Endodermal cell (in vitro differentiated cells): Measurements from ENCODE around the gene CNGB1. TPM values are rescaled to one million over a fixed set of nuclear protein-coding genes. Genes with fewer than 3 reads are reported as not detected.
A peak's percentile ranks its signal among the peaks of the same experiment; 100 is the strongest.

ENCODE experiments used
- DNase-seq: peaks from one replicate; pipeline ENCODE4 v3.0.0-alpha.2; 2017
- H3K27ac ChIP-seq: 2 replicates; pipeline ENCODE4 v1.5.1; 2013; ENCODE audit warnings: mild to moderate bottlenecking, low read depth, low read length, moderate library complexity
- H3K27me3 ChIP-seq: 2 replicates; pipeline ENCODE4 v1.6.1; 2013; ENCODE audit warnings: mild to moderate bottlenecking, low read length, moderate library complexity; ENCODE audit not compliant: insufficient read depth, control insufficient read depth, poor library complexity, severe bottlenecking
- H3K36me3 ChIP-seq: 2 replicates; pipeline ENCODE4 v1.7.0; 2013; ENCODE audit warnings: mild to moderate bottlenecking, low read length, moderate library complexity; ENCODE audit not compliant: control insufficient read depth, insufficient read depth
- H3K4me1 ChIP-seq: one replicate; pipeline ENCODE4 v1.7.0; 2013; ENCODE audit warnings: low read length; ENCODE audit not compliant: control insufficient read depth, insufficient read depth
- H3K4me3 ChIP-seq: 2 replicates; pipeline ENCODE4 v1.5.1; 2013; ENCODE audit warnings: mild to moderate bottlenecking, low read length, moderate library complexity
- H3K9ac ChIP-seq: 2 replicates; pipeline ENCODE4 v1.6.1; 2013; ENCODE audit warnings: mild to moderate bottlenecking, low read length, moderate library complexity; ENCODE audit not compliant: poor library complexity, severe bottlenecking; ENCODE audit errors: extremely low read depth
- H3K9me3 ChIP-seq: 2 replicates; pipeline ENCODE4 v1.6.1; 2013; ENCODE audit warnings: mild to moderate bottlenecking, low read length, moderate library complexity; ENCODE audit not compliant: control insufficient read depth
- H3K27ac Mint-ChIP-seq: 2 replicates; pipeline ENCODE4 v1.8.0; 2020; ENCODE audit warnings: mixed read lengths
- H3K27me3 Mint-ChIP-seq: 2 replicates; pipeline ENCODE4 v1.8.0; 2021; ENCODE audit warnings: mild to moderate bottlenecking, mixed read lengths; ENCODE audit not compliant: insufficient read depth
- H3K36me3 Mint-ChIP-seq: 2 replicates; pipeline ENCODE4 v1.8.0; 2020; ENCODE audit warnings: low read depth, mixed read lengths
- H3K4me1 Mint-ChIP-seq: 2 replicates; pipeline ENCODE4 v1.8.0; 2020; ENCODE audit warnings: mixed read lengths
- H3K4me3 Mint-ChIP-seq: 2 replicates; pipeline ENCODE4 v1.8.0; 2020; ENCODE audit warnings: mild to moderate bottlenecking, moderate library complexity, mixed read lengths
- H3K9me3 Mint-ChIP-seq: 2 replicates; pipeline ENCODE4 v1.8.0; 2020; ENCODE audit warnings: mild to moderate bottlenecking, mixed read lengths
- WGBS, 2 experiments: methylation state at CpG; one replicate each; pipeline versions ENCODE4 v1.1.5 to v1.1.7; 2013; ENCODE audit warnings: missing lambda C conversion rate in 2 of 2, mixed read lengths in 1 of 2; ENCODE audit not compliant: insufficient coverage in 1 of 2, insufficient read length in 1 of 2; 5-methylcytosine and 5-hydroxymethylcytosine counted together
- total RNA-seq, 2 donors: library from RNA; stranded (reverse); fragmentation: NEBNext Ultra II Directional in 1 of 2; extraction: Animal tissue kit (Norgen Biotek cat#: 25700) in 1 of 2; gene quantifications; 2 replicates in 1 of 2; 3 replicates in 1 of 2; pipeline ENCODE4 v1.2.1, GENCODE V29; 2021
- TF ChIP-seq, protein P1 (sequence below): fragments of 200-600 bp; sonication (generic); conservative IDR thresholded peaks from 2 replicates; pipeline ENCODE4 v1.5.0; 2021; ENCODE audit warnings: antibody characterized with exemption, mild to moderate bottlenecking

The CNGB1 gene
- total RNA-seq, 2 donors from 2014 or later: 0.29 to 0.60 TPM

DNA sequence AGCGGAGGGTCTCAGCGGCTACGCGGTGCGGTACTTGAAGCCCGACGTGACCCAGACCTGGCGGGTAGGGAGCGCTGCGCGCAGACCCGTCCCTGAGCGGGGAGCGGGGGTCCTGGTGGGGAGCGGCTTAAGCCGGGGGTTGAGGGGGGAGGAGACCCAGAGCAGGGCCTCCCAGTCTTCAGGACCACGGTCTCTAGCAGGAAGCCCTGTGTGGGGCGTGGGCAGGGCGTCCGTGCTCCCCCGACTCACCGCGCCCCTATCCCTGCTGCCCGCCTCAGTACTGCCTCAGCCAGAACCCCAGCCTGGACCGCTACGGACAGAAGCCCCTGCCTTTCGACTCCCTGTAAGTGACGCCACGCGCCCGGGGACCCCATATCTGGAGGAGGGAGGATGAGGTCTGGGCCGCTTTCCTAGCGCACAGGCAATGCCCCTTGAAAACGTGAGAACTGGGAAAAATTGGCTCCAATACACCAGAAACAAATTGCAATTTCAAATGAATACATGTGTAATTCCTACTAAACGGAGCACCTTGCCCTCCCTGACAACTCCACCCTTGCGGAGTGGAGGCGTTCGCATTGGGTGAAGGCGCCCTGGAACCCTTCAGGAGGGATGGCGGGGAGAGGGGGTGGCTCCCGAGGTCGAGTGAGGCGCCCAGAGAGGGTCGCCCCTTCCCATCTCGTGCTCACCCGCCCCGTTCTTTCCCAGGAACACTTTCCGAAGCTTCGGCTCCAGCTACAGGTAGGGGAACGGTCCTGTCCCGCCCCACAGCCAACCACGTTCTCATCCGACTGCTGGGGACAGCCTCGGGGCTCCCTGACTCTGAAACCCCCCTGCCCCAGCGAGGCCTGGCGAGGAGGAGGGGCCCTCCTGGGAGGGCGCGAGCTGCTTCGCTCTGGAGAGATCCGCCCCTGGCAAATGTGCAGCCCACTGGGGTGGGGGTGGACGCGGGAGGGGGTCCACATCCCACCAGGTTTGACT, 14.6 kb upstream of the CNGB1 start:
- no peaks in the 10 kb centered on the region for H3K9me3 ChIP-seq
- peak overlapping the region; percentile 69 for H3K4me3 Mint-ChIP-seq
- WGBS, 2 experiments: 7 to 9% methylated on average over 23 to 62 of the region's 62 CpGs
- no peaks in the 10 kb centered on the region for H3K36me3 Mint-ChIP-seq
- TF ChIP-seq, protein P1, sequence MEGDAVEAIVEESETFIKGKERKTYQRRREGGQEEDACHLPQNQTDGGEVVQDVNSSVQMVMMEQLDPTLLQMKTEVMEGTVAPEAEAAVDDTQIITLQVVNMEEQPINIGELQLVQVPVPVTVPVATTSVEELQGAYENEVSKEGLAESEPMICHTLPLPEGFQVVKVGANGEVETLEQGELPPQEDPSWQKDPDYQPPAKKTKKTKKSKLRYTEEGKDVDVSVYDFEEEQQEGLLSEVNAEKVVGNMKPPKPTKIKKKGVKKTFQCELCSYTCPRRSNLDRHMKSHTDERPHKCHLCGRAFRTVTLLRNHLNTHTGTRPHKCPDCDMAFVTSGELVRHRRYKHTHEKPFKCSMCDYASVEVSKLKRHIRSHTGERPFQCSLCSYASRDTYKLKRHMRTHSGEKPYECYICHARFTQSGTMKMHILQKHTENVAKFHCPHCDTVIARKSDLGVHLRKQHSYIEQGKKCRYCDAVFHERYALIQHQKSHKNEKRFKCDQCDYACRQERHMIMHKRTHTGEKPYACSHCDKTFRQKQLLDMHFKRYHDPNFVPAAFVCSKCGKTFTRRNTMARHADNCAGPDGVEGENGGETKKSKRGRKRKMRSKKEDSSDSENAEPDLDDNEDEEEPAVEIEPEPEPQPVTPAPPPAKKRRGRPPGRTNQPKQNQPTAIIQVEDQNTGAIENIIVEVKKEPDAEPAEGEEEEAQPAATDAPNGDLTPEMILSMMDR: no peak
- no peaks in the 10 kb centered on the region for H3K9me3 Mint-ChIP-seq
- H3K27me3 Mint-ChIP-seq: peaks cover 44% of the 10 kb centered on the region
- H3K27ac Mint-ChIP-seq: no peak overlapping the region
- H3K4me1 Mint-ChIP-seq: peaks cover 14% of the 10 kb centered on the region
- H3K27ac ChIP-seq: no peak overlapping the region
- DNase-seq: peak; percentile 75
- peaks cover 33% of the 10 kb centered on the region for H3K27me3 ChIP-seq
- peak overlapping the region; percentile 25 for H3K9ac ChIP-seq
- H3K4me1 ChIP-seq: peaks cover 4% of the 10 kb centered on the region
- H3K4me3 ChIP-seq: peak overlapping the region; percentile 81
- H3K36me3 ChIP-seq: no peaks in the 10 kb centered on the region

GRCh38 chr16:57984443-57985203, 13.7 kb upstream of the CNGB1 start:
- TF ChIP-seq, protein P1: no peak
- no peaks in the 10 kb centered on the region for H3K9me3 ChIP-seq
- H3K9ac ChIP-seq: no peak overlapping the region
- WGBS, 2 experiments: 20 to 39% methylated on average over 31 to 64 of the region's 64 CpGs
- H3K27me3 Mint-ChIP-seq: peaks cover 44% of the 10 kb centered on the region
- peaks cover 33% of the 10 kb centered on the region for H3K27me3 ChIP-seq
- H3K27ac ChIP-seq: no peak overlapping the region
- peak; percentile 99 for DNase-seq
- peaks cover 4% of the 10 kb centered on the region for H3K4me1 ChIP-seq
- H3K36me3 ChIP-seq: no peaks in the 10 kb centered on the region
- H3K4me1 Mint-ChIP-seq: peaks cover 14% of the 10 kb centered on the region
- H3K9me3 Mint-ChIP-seq: no peaks in the 10 kb centered on the region
- H3K4me3 ChIP-seq: peak overlapping the region; percentile 81
- H3K4me3 Mint-ChIP-seq: peak overlapping the region; percentile 69
- no peak overlapping the region for H3K27ac Mint-ChIP-seq
- no peaks in the 10 kb centered on the region for H3K36me3 Mint-ChIP-seq

- H3K9me3 ChIP-seq: no peaks in the 10 kb centered on the region
- no peak overlapping the region for H3K27ac ChIP-seq
- peaks cover 4% of the 10 kb centered on the region for H3K4me1 ChIP-seq
- Mint-ChIP-seq H3K36me3 (no peaks in the 10 kb centered on the region), H3K27me3 (peaks cover 36% of the 10 kb centered on the region), H3K4me1 (peaks cover 28% of the 10 kb centered on the region), H3K4me3 (no peak overlapping the region), H3K9me3 (no peaks in the 10 kb centered on the region), H3K27ac (no peak overlapping the region)
- WGBS, 2 experiments: 74% methylated on average over 5 of the region's 5 CpGs; no CpG with 5 or more reads in 1 of the 2 experiments
- H3K9ac ChIP-seq: no peak overlapping the region
- no peak overlapping the region for H3K4me3 ChIP-seq
- H3K27me3 ChIP-seq: peaks cover 32% of the 10 kb centered on the region
- DNase-seq: no peak
- H3K36me3 ChIP-seq: no peaks in the 10 kb centered on the region
- TF ChIP-seq, protein P1: no peak
Measured at GRCh38 chr16:57982385-57982784, 11.5 kb upstream of the CNGB1 start.
